Activated CD8-positive, alpha-beta T cell treated with anti-CD3 and anti-CD28 coated beads for 36 hours (primary cell): Measurements from ENCODE around the gene TCF12. TPM values are rescaled to one million over a fixed set of nuclear protein-coding genes. Genes with fewer than 3 reads are reported as not detected.

Experiments used
- ATAC-seq: fragments of 200-7000 bp; cut with Tn5 transposase; one replicate; pipeline ENCODE4 v1.10.0; 2021; ENCODE audit warnings: mild to moderate bottlenecking, moderate library complexity
- CTCF ChIA-PET: fragments of 350-600 bp; sonication (Branson Sonifier 250); formaldehyde crosslinking; loops from one replicate; lab custom pipeline; 2021; ENCODE audit warnings: antibody characterized with exemption; lab: Charles Lee
- POLR2A ChIA-PET: fragments of 350-600 bp; sonication (Branson Sonifier 250); formaldehyde crosslinking; loops from one replicate; lab custom pipeline; 2021; ENCODE audit warnings: antibody characterized with exemption; lab: Charles Lee
- DNase-seq: peaks from one replicate; pipeline ENCODE4 v3.0.0-alpha.2; 2020
- H3K27ac Mint-ChIP-seq: one replicate; pipeline ENCODE4 v1.8.0; 2021; ENCODE audit warnings: mild to moderate bottlenecking, mixed read lengths
- H3K27me3 Mint-ChIP-seq: one replicate; pipeline ENCODE4 v1.8.0; 2021; ENCODE audit warnings: mixed read lengths
- H3K36me3 Mint-ChIP-seq: one replicate; pipeline ENCODE4 v1.8.0; 2021; ENCODE audit warnings: low read depth, mixed read lengths
- H3K4me1 Mint-ChIP-seq: one replicate; pipeline ENCODE4 v1.8.0; 2021; ENCODE audit warnings: low read depth, mixed read lengths
- H3K4me3 Mint-ChIP-seq: one replicate; pipeline ENCODE4 v1.8.0; 2021; ENCODE audit warnings: mild to moderate bottlenecking, moderate library complexity, mixed read lengths
- H3K9me3 Mint-ChIP-seq: one replicate; pipeline ENCODE4 v1.8.0; 2021; ENCODE audit warnings: mixed read lengths
- CTCF ChIP-seq: fragments of 200-600 bp; IDR thresholded peaks from one replicate; pipeline ENCODE4 v1.8.0; 2022; ENCODE audit warnings: antibody characterized with exemption, mild to moderate bottlenecking
- intact Hi-C: fragments of 100-400 bp; cut with micrococcal nuclease; formaldehyde crosslinking; loops from one replicate; pipeline ENCODE4 v1.10.0; 2022
- total RNA-seq, 2 experiments: library from RNA; stranded (reverse); gene quantifications; one replicate each; pipeline ENCODE4 v1.2.3, GENCODE V29; 2021

Gene TCF12
- total RNA-seq, 2 experiments from 2014 or later = 60.5 to 67.4 TPM

- no peak for ATAC-seq
- POLR2A ChIA-PET = no interaction called here
Measured at GRCh38 chr15:56969265-56969895, 50.9 kb downstream of the TCF12 start.

GRCh38 chr15:56971571-56971970 is 53.1 kb downstream of the TCF12 start:
- H3K36me3 Mint-ChIP-seq = peaks cover 3% of the 10 kb centered on the region
- no peak overlapping the region for H3K4me3 Mint-ChIP-seq
- no peak for TF ChIP-seq CTCF
- intact Hi-C loops = no loop called here
- H3K27ac Mint-ChIP-seq = no peak overlapping the region
- ATAC-seq (no peak), DNase-seq (no peak)
- ChIA-PET POLR2A (no interaction called here), CTCF (no interaction called here)
- peaks cover 53% of the 10 kb centered on the region for H3K4me1 Mint-ChIP-seq
- no peaks in the 10 kb centered on the region for H3K27me3 Mint-ChIP-seq
- no peaks in the 10 kb centered on the region for H3K9me3 Mint-ChIP-seq

More at GRCh38 chr15:56969265-56969895, 50.9 kb downstream of the TCF12 start:
- DNase-seq = no peak
- intact Hi-C loops = loop anchor here (10.0 kb wide), 1 partner anchor 55 kb away; the partner anchor contains the start of gene TCF12
- H3K27me3 Mint-ChIP-seq = no peaks in the 10 kb centered on the region
- TF ChIP-seq CTCF = no peak
- peaks cover 55% of the 10 kb centered on the region for H3K4me1 Mint-ChIP-seq
- no peak overlapping the region for H3K27ac Mint-ChIP-seq
- H3K36me3 Mint-ChIP-seq = no peaks in the 10 kb centered on the region
- no peak overlapping the region for H3K4me3 Mint-ChIP-seq
- CTCF ChIA-PET = no interaction called here
- H3K9me3 Mint-ChIP-seq = no peaks in the 10 kb centered on the region

GRCh38 chr15:56972016-56972415 is 53.6 kb downstream of the TCF12 start:
- H3K27me3 Mint-ChIP-seq = no peaks in the 10 kb centered on the region
- no peaks in the 10 kb centered on the region for H3K9me3 Mint-ChIP-seq
- POLR2A ChIA-PET = no interaction called here
- peaks cover 54% of the 10 kb centered on the region for H3K4me1 Mint-ChIP-seq
- CTCF ChIA-PET = no interaction called here
- H3K27ac Mint-ChIP-seq = peak overlapping the region; percentile 23
- ATAC-seq = no peak
- H3K4me3 Mint-ChIP-seq = no peak overlapping the region
- no peak for DNase-seq
- peaks cover 3% of the 10 kb centered on the region for H3K36me3 Mint-ChIP-seq
- TF ChIP-seq CTCF = no peak
- intact Hi-C loops = no loop called here

- intact Hi-C loops = no loop called here
- CTCF ChIA-PET = no interaction called here
- no peaks in the 10 kb centered on the region for H3K27me3 Mint-ChIP-seq
Measured at GRCh38 chr15:56972426-56972825, 54.0 kb downstream of the TCF12 start.

More at GRCh38 chr15:56972426-56972825, 54.0 kb downstream of the TCF12 start:
- no peak overlapping the region for H3K4me3 Mint-ChIP-seq
- no peak for TF ChIP-seq CTCF
- POLR2A ChIA-PET = no interaction called here
- no peaks in the 10 kb centered on the region for H3K9me3 Mint-ChIP-seq
- peaks cover 3% of the 10 kb centered on the region for H3K36me3 Mint-ChIP-seq
- H3K27ac Mint-ChIP-seq = peak overlapping the region; percentile 23
- DNase-seq (no peak), ATAC-seq (no peak)
- H3K4me1 Mint-ChIP-seq = peaks cover 50% of the 10 kb centered on the region
